ENCODE measurements around the gene NLGN1.
A peak's percentile ranks its signal among the peaks of the same experiment; 100 is the strongest.

Gene NLGN1

DNA sequence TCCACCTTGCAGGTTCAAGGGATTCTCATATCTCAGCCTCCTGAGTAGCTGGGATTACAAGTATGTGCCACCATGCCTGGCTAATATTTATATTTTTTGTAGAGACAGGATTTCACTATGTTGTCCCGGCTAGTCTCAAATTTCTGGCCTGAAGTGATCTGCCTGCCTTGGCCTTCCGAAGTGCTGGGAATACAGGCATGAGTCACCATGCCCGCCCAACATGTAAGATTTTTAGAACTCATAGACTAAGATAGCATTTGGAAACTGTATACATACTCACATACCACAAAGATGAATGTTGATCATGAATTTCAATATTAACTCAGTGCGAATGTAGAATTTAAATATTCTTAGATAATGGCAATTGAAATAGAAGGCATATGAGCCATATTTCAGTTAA lies 718.9 kb downstream of the NLGN1 start:
- no peak for DNase-seq

DNA sequence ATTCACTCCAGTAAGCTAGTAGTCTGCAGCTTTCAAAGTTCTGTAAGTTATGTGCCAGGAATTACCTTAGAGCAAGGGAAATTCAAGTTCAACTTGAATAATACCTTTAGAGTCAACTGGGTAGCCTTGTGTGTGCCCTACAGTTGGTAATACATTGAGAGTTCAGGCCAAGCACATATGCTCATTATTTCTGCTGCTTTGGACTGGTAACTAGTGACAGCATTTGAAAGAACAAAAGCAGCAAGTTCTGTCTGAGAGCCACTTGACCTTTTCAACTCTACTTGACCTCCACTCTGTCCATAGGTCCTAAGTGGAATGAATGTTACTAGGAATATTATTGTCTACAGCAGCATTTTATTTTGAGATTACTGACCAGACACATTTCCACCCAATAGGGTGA lies 723.5 kb downstream of the NLGN1 start:
- no peak for DNase-seq

- DNase-seq: no peak
Measured at GRCh38 chr3:174122411-174122810, 724.9 kb downstream of the NLGN1 start.

DNA sequence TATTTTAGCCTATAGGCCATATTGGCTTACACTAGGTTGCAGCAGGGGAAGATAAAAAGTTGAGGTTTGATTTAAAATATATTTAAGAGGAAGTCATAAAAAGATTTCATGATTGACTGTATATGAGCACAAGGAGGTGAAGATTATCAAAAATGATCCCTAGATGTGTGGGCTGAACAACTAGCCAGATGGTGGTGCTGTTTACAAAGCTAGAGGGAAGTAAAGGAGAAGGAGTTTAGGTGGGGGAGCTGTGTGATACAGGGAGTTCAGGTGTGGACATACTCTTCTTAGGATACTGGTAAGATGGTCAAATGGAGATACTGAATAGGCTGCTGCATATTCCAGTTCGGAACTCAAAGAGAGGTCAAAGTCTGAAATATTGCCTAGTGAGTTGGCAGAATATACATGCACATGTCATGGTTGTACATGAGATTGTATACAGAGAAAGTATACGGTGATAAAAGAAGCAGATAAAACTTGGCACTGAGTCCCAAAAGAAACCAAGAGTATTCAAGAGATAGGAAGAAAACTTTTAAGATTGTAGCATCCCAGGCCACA lies 727.8 kb downstream of the NLGN1 start:
- DNase-seq: peak; percentile 37

DNA sequence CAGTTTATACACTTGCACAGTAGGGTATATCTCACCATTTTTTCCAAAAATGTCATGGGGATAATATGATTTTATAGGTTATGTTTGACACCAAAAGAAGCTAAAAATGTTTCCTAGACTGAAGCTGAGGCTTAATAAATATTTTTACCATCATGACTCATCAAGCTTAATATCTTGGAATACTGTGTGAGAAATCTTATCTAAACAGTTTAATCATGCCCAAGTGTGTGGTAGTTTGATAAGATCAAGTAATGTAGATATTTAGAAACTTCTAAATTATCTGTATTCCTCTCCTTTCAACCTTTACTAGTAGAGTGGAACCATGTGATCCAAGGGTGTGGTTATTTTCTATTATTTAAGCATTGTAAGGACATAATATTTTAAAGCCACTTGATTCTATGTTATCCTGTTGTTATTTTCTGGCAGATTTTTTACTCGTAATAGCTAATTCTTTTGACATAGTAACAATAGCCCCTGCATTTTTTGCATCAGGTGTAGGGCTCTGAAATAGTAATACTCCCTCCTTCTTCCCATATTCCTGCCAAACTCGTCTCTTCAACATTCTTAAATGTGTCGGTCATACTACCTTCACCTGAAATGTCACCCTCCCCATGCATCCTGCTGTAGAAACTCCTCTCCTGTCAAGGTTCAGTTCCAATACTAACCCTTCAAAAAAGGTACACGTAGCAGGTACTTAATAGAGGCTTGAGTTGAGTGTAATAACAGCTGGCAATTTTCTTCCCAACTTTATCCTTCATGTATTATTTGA lies 729.6 kb downstream of the NLGN1 start:
- DNase-seq: no peak

- no peak for DNase-seq
Measured at GRCh38 chr3:174132006-174132405, 734.5 kb downstream of the NLGN1 start.

DNA sequence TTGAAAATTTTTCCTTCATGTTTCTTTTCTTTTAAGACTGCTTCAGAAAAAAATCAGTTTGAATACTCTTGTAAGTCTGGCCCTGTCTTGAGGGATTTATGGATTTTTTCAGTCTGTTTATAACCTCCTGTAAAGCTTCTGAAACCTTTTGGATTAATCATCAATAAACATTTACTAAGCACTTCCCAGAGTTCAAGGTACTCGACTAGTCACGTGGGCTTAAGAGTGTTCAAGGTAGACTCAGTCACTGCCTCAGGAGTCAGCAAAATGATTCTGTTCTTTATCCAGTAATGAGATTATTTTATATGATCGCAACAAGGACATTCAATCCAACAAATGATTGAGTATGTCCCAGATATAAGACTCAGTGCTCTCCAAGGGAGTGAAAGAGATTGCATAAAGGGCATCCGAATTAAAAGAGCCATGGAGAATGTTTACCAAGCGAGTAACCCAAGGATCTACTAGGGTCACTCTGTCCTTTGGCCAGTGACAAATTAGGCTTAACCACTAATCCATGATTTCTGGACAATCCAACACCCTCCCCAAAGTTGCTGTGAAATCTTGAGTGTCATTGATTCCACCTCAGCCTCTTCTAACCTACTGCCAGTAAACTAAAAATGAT lies 735.0 kb downstream of the NLGN1 start:
- DNase-seq: no peak

DNA sequence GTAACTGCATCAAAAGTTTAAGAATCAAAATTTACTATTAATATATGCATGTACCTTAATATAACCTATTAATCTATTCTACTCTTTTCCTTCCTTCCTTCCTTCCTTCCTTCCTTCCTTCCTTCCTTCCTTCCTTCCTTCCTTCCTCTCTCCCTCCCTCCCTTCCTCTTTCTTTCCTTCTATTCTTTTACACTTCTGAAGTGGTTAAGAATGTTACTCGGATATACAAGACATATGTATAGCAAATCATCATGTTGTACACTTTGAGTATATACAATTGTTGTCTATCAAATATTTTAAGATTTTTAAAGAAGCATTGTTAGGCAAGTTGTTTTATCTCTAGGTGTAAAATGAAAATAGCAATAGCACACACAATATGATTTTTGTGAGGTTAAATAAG lies 748.5 kb downstream of the NLGN1 start:
- DNase-seq: no peak

GRCh38 chr3:174147798-174148197 lies 750.3 kb downstream of the NLGN1 start:
- no peak for DNase-seq

GRCh38 chr3:174153871-174154270 lies 756.3 kb downstream of the NLGN1 start:
- no peak for DNase-seq

DNA sequence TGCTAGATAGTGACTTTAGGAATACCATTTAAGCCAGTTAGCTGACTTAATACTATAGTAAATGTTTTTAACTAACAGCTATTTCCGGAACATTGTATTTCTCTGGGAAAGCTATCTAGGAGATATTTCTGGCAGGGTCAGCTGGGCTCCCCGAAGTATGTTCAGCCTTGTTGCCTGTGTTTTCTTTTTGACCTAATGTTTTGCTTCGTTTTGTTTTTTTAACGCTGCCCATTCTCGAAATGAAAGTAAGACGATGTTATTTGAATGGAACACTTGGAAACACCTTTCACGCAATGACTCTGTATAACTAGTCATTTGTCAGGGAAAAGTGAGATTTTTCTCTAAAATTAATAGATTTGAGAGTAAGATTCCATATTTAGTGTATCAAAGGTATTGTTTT lies 758.7 kb downstream of the NLGN1 start:
- no peak for DNase-seq

DNA sequence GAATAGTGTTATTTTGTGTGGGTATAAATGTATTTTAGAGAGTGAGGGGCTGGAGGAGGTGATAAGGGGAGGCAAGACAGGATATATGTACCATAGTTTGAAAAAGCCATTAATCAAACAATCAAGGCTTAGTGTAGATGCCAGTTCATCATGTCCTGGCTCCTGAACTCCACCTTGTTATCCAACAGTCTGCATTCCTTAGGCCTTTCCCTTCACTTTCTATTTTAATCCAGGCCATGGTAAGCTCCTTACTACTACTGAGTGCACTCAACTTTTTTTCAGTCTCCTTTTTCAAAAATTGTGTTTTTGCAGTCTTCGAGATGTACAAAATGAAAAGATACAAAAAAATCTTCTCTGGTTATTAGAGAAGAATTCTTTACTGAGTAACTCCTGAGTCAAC lies 761.1 kb downstream of the NLGN1 start:
- DNase-seq: no peak

- no peak for DNase-seq
Measured at GRCh38 chr3:174159604-174160003, 762.1 kb downstream of the NLGN1 start.

DNA sequence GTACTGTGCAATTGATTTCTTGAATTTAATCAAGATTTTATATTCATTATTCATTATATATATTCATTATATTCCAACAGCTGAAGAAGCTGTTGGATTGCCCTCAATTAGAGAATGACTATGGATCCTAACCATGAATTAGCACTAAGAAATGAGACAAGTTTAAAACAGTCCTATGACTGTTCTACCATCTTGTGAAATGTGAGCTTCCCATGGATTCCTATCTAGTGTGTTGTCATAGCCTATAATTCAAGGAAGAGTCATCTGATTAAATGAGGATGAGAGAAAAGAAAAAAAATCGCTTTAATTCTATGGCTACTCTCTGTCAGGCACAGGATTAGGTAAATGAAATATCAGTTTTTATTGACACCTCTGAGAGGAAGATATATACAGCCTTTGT lies 765.0 kb downstream of the NLGN1 start:
- DNase-seq: no peak

DNA sequence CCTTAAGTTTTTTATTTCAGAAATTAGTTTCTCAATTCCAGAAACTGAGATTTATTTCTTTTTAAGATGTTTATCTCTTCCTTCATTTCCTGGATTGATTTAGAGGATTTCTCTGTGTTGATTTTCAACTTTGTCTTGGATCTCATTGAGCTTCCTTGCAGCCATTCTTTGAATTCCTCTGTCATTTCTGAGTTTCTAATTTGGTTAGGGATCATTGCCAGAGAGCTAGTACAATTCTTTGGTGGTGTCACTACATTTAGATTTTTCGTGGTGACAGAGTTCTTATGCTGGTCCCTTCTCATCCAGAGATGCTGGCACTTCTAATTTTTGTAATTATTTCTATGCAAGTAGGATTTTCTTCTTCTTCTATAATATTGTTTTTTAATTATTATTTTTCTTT lies 770.5 kb downstream of the NLGN1 start:
- DNase-seq: no peak

GRCh38 chr3:174168538-174169254 lies 771.2 kb downstream of the NLGN1 start:
- no peak for DNase-seq

DNA sequence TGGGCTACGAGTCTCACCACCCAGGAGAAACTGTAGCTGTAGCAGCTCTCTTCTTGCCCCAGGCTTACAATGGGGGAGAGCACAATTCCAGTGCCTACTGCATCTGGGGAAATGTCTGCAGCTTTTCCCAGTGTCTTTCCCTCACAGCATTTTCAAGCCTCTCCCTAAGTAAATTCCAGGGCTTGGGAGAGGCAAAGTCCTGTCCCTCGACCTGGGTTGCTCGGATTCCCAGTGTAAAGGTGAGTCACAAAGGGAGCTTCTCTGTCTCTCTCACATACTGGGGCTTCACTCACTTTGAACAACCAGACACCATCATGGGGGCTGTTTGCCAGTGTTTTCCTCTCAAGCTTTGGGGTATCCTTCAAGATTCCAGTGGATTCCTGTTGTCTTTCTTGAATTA lies 772.2 kb downstream of the NLGN1 start:
- DNase-seq: no peak

DNA sequence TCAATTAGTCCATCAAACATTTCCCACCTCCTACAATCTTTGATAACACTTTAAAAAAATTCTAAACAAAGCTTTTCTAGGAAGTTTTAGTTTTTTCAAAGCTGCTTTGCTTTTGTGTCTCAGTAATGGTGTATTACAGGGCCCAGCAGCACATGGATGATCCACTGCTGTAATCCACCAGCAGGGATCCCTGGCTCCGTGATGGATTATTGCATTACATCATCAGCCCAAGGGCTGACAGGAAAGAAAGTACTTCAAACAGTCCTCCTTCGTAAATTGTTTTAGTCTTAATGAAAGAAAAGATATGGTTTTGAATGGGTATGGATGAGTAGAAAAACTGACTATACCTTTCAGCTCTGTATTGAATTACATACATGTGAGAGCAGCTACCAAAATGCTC lies 772.7 kb downstream of the NLGN1 start:
- DNase-seq: no peak

- DNase-seq: no peak
Measured at GRCh38 chr3:174186377-174186989, 788.9 kb downstream of the NLGN1 start.

GRCh38 chr3:174191380-174191779 lies 793.8 kb downstream of the NLGN1 start:
- no peak for DNase-seq

- no peak for DNase-seq
Measured at GRCh38 chr3:174191895-174192294, 794.4 kb downstream of the NLGN1 start.

DNA sequence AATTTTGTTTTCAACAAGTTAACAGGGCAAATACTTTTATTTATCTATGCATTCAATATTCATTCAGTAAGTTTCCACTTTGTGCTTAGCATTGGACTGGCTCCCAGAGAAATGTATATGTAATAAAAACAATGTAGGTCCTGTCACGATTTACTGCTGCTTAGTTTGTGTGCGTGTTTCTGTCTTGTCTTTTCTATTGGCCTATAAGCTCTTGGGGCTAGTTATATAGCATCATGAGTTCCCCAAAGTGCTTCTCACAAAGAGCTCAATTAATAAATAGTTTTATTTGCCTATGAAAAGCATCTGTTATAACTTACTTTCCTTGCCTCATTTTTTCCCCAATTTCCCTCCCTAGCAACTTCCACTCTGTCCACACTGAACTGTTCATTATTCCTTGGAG lies 794.9 kb downstream of the NLGN1 start:
- DNase-seq: no peak

- DNase-seq: no peak
Measured at GRCh38 chr3:174193604-174194003, 796.1 kb downstream of the NLGN1 start.
